SK-N-SH treated with all-trans-retinoic acid at 6 μM for 48 hours (cell line): ENCODE data around the gene ATL3.
"Not testable (repeated sequence)": the region's sequence is repeated elsewhere in the genome, so short reads cannot be mapped to it uniquely, and the experiment has no call there.

Source experiments
- ATAC-seq: fragments of 200-7000 bp; cut with Tn5 transposase; 3 replicates; pipeline ENCODE4 v1.9.1; 2020; ENCODE audit warnings: mild to moderate bottlenecking, moderate library complexity
- ARNTL ChIP-seq: fragments of 450-650 bp; formaldehyde crosslinking; IDR thresholded peaks from 2 replicates; pipeline ENCODE4 v1.5.0; 2020; ENCODE audit warnings: low read depth, mild to moderate bottlenecking, moderate library complexity, borderline replicate concordance
- CREB5 ChIP-seq: fragments of 250-450 bp; sonication (Bioruptor Pico); IDR thresholded peaks from 2 replicates; pipeline ENCODE4 v1.5.1; 2020; ENCODE audit warnings: low read depth, mild to moderate bottlenecking, moderate library complexity
- CSDC2 ChIP-seq: fragments of 250-450 bp; sonication (Bioruptor Pico); IDR thresholded peaks from 2 replicates; pipeline ENCODE4 v1.5.0; 2020; ENCODE audit warnings: mild to moderate bottlenecking, moderate library complexity
- CSRNP3 ChIP-seq: fragments of 250-450 bp; sonication (Bioruptor Pico); IDR thresholded peaks from 2 replicates; pipeline ENCODE4 v1.5.1; 2021; ENCODE audit warnings: mild to moderate bottlenecking, moderate library complexity
- ISL1 ChIP-seq: fragments of 250-450 bp; sonication (Bioruptor Pico); IDR thresholded peaks from 2 replicates; pipeline ENCODE4 v2.1.2; 2022; ENCODE audit warnings: mild to moderate bottlenecking, moderate library complexity
- OSR1 ChIP-seq: fragments of 250-450 bp; sonication (Bioruptor Pico); IDR thresholded peaks from 2 replicates; pipeline ENCODE4 v1.8.0; 2022; ENCODE audit warnings: moderate library complexity, mild to moderate bottlenecking, inconsistent platforms
- PATZ1 ChIP-seq: fragments of 250-450 bp; sonication (Bioruptor Pico); IDR thresholded peaks from 2 replicates; pipeline ENCODE4 v1.8.0; 2020; ENCODE audit warnings: mild to moderate bottlenecking, moderate library complexity, borderline replicate concordance
- POU6F1 ChIP-seq: fragments of 250-450 bp; sonication (Bioruptor Pico); IDR thresholded peaks from 2 replicates; pipeline ENCODE4 v1.8.0; 2021; ENCODE audit warnings: low read depth, mild to moderate bottlenecking, moderate library complexity, borderline replicate concordance
- RARB ChIP-seq: fragments of 250-450 bp; sonication (Bioruptor Pico); IDR thresholded peaks from 2 replicates; pipeline ENCODE4 v1.8.0; 2021; ENCODE audit warnings: mild to moderate bottlenecking, moderate library complexity
- TCF4 ChIP-seq: fragments of 250-450 bp; sonication (Bioruptor Pico); IDR thresholded peaks from 2 replicates; pipeline ENCODE4 v1.8.0; 2021; ENCODE audit warnings: mild to moderate bottlenecking, moderate library complexity, borderline replicate concordance
- TOX ChIP-seq: fragments of 250-450 bp; sonication (Bioruptor Pico); IDR thresholded peaks from 2 replicates; pipeline ENCODE4 v1.8.0; 2021; ENCODE audit warnings: mild to moderate bottlenecking, moderate library complexity, borderline replicate concordance
- ZC3H10 ChIP-seq: fragments of 250-450 bp; sonication (Bioruptor Pico); IDR thresholded peaks from 2 replicates; pipeline ENCODE4 v1.5.1; 2021; ENCODE audit warnings: mild to moderate bottlenecking, moderate library complexity
- ZFP3 ChIP-seq: fragments of 250-450 bp; sonication (Bioruptor Pico); IDR thresholded peaks from 2 replicates; pipeline ENCODE4 v1.5.0; 2020; ENCODE audit warnings: mild to moderate bottlenecking, moderate library complexity
- ZFP30 ChIP-seq: fragments of 450-650 bp; formaldehyde crosslinking; IDR thresholded peaks from 2 replicates; pipeline ENCODE4 v1.5.0; 2022; ENCODE audit warnings: mild to moderate bottlenecking, moderate library complexity
- ZNF70 ChIP-seq: fragments of 450-650 bp; formaldehyde crosslinking; IDR thresholded peaks from 2 replicates; pipeline ENCODE4 v1.5.0; 2020; ENCODE audit warnings: mild to moderate bottlenecking, moderate library complexity
- ZNF8 ChIP-seq: fragments of 450-650 bp; formaldehyde crosslinking; IDR thresholded peaks from 2 replicates; pipeline ENCODE4 v1.5.0; 2020; ENCODE audit warnings: mild to moderate bottlenecking, moderate library complexity
- TF ChIP-seq, protein P1 (sequence below): fragments of 250-450 bp; sonication (Bioruptor Pico); IDR thresholded peaks from 2 replicates; pipeline ENCODE4 v1.5.0; 2020; ENCODE audit warnings: mild to moderate bottlenecking, moderate library complexity

Gene ATL3

DNA sequence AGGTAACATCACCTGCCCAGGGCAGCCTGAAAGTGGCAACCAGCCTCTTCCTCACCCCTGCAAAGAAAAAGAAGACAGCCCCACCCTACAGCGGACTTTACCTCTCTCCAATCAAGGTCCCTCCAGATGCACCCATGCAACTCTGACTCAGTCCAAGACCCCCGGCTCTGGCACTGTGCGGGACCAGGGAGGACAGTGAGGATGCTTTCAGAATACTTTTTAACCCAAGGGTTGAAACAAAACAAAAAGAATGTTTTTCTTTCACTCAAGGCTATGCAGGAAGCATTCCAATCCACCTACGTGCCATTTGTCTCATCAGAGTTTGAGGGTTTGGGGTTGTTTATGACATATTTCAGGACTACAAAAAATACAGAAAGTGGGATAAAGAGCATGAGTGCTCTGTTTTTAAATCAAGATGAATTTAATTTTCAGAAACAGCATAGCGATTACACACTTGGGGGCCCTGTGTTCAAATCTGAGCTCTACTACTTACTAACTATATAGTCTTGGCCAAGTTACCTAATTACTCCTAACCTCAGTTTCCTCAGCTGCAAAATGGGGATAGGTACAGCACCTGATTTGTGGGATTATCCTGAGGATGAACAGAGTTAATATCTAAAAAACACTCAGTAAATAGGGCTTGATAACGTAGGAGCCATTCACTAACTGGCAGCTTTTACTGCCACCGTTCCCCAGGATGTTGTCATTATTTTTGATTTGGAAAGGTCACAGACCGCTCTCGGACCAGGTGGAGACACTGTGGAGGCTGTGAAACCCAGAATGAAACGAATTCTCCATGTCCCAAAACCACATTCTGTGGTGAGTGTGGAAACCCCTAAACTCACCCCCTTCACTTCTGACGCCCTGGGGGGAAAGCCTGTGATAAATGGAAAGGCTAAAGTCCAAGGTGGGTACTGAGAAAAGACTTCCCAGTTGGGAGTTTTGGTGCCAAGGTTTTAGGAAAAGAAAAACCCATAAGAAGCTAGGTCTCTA is 62.5 kb downstream of the ATL3 start:
- TF ChIP-seq CSDC2 (CRISPR knock-in tag) (no peak), ARNTL (CRISPR knock-in tag) (no peak), POU6F1 (CRISPR knock-in tag) (no peak)
- TF ChIP-seq, protein P1, sequence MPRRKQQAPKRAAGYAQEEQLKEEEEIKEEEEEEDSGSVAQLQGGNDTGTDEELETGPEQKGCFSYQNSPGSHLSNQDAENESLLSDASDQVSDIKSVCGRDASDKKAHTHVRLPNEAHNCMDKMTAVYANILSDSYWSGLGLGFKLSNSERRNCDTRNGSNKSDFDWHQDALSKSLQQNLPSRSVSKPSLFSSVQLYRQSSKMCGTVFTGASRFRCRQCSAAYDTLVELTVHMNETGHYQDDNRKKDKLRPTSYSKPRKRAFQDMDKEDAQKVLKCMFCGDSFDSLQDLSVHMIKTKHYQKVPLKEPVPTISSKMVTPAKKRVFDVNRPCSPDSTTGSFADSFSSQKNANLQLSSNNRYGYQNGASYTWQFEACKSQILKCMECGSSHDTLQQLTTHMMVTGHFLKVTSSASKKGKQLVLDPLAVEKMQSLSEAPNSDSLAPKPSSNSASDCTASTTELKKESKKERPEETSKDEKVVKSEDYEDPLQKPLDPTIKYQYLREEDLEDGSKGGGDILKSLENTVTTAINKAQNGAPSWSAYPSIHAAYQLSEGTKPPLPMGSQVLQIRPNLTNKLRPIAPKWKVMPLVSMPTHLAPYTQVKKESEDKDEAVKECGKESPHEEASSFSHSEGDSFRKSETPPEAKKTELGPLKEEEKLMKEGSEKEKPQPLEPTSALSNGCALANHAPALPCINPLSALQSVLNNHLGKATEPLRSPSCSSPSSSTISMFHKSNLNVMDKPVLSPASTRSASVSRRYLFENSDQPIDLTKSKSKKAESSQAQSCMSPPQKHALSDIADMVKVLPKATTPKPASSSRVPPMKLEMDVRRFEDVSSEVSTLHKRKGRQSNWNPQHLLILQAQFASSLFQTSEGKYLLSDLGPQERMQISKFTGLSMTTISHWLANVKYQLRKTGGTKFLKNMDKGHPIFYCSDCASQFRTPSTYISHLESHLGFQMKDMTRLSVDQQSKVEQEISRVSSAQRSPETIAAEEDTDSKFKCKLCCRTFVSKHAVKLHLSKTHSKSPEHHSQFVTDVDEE (CRISPR knock-in tag), result no peak
- no peak for ATAC-seq

DNA sequence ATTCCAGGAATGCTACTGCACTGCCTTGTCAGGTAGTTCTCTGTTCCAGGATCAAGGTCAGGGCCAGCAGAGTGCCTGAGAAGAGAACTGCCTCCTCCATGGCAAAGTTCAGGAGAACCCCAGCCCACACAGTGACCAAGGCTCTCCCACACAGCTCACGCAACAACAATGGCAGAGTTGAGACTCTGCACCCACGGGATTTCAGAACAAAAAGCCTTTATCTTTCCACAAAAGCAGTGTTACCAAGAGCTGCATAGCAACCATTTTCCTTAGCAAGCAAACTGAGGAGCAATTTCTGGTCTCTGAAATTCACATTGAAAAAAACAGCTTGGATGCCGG is 68.0 kb downstream of the ATL3 start:
- no peak for ATAC-seq
- no peak for TF ChIP-seq ZFP3 (CRISPR knock-in tag)
- TF ChIP-seq, protein P1 (CRISPR knock-in tag), result no peak
- no peak for TF ChIP-seq OSR1
- no peak for TF ChIP-seq RARB (CRISPR knock-in tag)
- no peak for TF ChIP-seq ZNF8 (CRISPR knock-in tag)
- TF ChIP-seq CREB5, result no peak
- TF ChIP-seq CSRNP3 (CRISPR knock-in tag), result no peak
- no peak for TF ChIP-seq ZNF70 (CRISPR knock-in tag)
- no peak for TF ChIP-seq TOX
- no peak for TF ChIP-seq ZC3H10
- no peak for TF ChIP-seq CSDC2 (CRISPR knock-in tag)
- TF ChIP-seq TCF4 (CRISPR knock-in tag), result no peak
- TF ChIP-seq ZFP30 (CRISPR knock-in tag), result no peak
- TF ChIP-seq ISL1 (CRISPR knock-in tag), result no peak
- TF ChIP-seq PATZ1 (CRISPR knock-in tag), result no peak
- TF ChIP-seq, all 23 proteins: peak for 0

DNA sequence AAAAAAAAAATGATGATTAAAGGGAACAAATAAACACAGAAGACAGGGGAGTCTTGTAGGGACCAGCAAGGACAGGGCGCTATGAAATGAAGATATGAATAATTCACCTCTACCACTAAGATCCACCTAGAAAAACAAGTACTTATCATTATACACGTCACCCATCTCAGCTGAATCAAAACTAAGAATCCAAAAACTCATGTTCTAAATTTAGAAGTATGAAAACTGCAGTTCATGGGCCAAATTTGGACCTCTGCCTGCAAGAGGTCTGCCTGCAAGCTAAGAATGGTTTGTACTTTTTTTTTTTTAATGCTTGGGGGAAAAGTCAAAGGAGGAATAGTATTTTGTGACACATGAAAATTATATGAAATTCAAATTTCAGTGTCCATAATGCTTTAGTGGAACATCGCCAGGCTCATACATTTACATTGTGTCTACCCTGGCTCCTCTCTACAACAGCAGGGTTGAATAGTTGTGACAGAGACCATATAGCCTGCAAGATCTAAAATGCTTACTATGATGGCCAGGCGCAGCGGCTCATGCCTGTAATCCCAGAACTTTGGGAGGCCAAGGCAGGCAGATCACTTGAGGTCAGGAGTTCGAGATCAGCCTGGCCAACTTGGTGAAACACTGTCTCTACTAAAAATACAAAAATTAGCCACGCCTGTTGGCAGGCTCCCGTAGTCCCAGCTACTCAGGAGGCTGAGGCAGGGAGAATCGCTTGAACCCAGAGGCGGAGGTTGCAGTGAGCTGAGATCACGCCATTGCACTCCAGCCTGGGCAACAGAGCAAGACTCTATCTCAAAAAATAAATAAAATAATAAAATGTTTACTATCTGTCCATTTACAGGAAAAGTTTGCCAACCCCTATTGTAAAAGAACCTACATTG is 68.6 kb downstream of the ATL3 start:
- ATAC-seq, result not testable (repeated sequence)
